ENCODE results near the gene TSPAN2.

Gene TSPAN2

DNA sequence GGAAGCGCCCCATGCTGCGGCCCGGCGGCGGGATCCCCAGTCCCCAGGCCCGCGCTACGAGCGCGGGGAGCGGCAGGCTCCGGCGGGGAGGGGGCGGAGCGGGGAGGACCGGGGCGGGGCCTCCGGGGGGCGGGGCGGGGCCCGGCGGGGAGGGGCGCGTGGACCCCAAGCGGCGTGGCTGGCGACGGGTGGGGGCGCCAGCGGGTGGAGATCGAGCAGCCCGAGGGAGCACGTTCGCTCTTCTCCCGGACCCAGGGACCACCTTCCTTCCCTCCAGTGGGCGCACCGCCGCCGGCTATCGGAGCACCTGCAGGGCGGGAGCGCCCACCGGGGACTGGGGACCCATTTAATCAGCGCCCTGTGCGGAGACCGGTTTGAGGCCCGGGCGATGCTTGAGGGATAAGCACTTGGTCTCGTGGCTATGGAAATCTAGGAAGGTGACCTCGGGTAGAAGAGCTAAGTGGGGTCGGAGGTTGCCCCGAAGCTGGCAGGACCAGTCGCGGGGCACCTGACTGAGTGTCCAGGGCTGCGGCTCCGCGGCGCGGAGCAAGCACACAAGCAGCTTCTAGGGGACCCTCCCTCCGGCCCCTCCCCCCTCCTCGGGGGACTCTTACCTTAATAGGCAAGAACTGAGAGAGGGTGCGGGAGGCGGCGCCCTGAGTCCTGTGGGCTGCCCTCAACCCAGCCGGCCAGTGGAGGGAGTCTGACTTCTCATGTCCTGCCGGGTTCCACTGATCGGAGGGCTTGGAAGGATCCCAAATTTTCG is at the start of gene TSPAN2:
TSPAN2 (minus strand) TSS at position 84 of the 766 bp plus-strand sequence; CDS start at position 13, 71 bp downstream.
- in situ Hi-C loops (cut with HindIII; ENCODE audit: low sequenced_read_pairs): no loop called here

DNA sequence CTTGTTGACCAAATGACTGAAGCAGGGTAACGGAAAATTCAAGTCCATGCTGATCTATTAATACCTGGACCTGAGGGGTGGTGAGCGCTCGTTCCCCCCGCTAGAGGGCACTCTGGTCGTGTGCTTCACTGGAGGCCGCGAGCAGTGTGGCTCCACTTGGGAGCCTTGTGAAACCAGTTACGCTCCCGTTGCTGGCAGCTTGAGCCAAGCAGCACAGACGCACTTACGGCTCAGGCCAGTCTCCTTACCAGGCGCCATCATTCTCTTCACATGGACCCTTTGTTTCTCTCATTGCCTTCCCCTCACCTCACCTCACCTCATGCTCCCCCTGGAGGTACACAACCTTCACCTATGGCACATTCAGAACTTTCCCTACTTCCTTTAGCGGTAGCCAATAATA is 49.7 kb upstream of the TSPAN2 start:
- in situ Hi-C loops (cut with HindIII; ENCODE audit: low sequenced_read_pairs): loop anchor here (5.0 to 25.0 kb wide), 3 partner anchors 48 to 328 kb away; no protein-coding TSS in a partner anchor

DNA sequence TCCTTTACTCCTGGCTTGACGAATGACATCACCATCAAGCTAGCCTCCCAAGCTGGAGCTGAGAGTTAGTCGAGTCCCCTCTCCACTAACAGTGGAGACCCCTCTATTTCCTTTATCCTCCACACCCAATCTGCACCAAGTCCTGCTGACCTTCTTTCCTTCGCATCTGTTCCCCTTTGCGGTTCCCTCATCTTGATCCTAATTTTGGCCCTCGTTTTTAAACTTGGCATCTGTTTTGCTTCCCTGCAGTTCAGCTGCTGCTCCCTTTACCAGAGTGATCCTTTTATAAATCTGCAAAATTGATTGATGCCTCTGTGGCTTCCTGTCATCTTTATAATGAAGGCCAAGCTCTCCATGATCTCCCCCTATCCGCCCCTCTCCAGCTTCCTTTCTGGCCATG is 49.0 kb upstream of the TSPAN2 start:
- in situ Hi-C loops (cut with HindIII; ENCODE audit: low sequenced_read_pairs): loop anchor here (5.0 to 25.0 kb wide), 3 partner anchors 49 to 329 kb away; no protein-coding TSS in a partner anchor

DNA sequence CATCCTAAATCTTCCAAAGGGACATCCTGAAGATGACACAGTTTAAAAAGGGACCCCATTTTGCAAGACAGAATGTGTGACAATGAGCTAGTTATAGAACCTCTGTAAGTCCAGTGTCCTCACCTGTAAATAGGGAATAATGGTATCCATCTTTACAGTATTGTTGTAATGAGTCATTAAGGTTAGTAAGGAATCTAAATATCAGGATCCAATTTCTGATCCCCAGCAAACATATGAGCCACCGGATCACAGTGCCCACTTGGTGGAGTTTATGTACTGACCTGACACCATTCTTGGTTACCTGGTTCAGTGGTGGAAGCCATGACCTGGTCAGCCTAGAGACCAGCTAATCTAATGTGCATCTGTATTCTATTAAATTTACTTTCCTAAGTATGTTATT is 47.9 kb upstream of the TSPAN2 start:
- in situ Hi-C loops (cut with HindIII; ENCODE audit: low sequenced_read_pairs): loop anchor here (5.0 to 25.0 kb wide), 3 partner anchors 50 to 330 kb away; no protein-coding TSS in a partner anchor

DNA sequence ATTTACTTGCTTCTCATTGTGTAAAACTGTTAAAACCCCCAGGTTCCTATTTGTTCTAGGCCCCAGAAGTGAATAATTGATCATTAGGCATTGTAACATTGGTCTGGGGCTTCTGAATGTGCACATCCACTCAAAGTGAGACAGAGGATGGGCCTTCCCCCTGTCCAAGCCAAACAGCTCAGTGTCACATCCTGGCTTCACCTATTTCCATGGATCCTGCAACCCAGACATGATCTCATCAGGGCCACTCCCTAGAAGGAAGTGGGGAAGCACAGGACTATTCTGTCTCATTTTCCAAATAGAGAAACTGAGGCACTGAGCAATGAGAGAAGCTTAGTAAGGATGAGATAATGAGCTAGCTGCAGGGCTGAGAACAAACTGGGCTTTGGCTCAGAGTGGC is 47.4 kb upstream of the TSPAN2 start:
- in situ Hi-C loops (cut with HindIII; ENCODE audit: low sequenced_read_pairs): loop anchor here (5.0 to 25.0 kb wide), 3 partner anchors 51 to 331 kb away; no protein-coding TSS in a partner anchor

DNA sequence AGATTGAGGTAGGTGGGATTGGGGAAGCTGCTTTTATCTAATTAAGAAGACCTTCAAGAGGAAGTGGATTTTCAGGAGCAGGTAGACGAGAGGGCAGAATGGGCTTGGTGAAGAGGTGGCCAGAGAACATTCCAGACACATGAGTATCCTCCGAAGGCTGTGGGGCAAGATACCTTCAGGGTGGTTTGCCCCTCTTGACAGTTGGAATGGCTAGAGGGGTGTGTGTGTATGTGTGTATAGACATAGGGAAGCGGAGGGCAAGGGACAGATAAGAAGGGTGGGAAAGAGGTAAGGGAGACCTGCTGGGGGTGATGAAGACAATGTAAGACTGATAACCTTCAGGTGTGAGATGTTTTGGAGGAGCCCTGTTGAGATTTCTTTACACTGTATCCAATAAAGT is 46.8 kb upstream of the TSPAN2 start:
- in situ Hi-C loops (cut with HindIII; ENCODE audit: low sequenced_read_pairs): loop anchor here (5.0 to 25.0 kb wide), 3 partner anchors 51 to 331 kb away; no protein-coding TSS in a partner anchor

DNA sequence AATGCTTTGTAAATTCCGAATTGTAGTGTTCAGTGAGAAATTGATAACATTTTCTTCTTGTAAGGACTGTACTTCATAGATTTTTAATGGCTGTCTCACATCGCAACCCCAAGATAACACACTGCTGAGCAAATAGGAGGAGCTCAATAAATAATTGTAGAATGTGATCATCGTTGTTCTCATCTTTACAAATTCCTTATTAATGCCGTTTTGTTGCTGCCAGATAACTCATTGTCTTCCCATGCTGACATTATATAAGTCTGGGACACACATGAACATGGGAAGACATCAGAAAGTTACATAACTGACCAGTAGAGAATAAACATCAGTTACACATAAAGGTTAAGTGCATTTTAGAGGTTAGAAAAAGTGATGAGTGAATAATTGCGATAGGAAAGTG is 46.4 kb upstream of the TSPAN2 start:
- in situ Hi-C loops (cut with HindIII; ENCODE audit: low sequenced_read_pairs): loop anchor here (5.0 to 25.0 kb wide), 3 partner anchors 52 to 332 kb away; no protein-coding TSS in a partner anchor

DNA sequence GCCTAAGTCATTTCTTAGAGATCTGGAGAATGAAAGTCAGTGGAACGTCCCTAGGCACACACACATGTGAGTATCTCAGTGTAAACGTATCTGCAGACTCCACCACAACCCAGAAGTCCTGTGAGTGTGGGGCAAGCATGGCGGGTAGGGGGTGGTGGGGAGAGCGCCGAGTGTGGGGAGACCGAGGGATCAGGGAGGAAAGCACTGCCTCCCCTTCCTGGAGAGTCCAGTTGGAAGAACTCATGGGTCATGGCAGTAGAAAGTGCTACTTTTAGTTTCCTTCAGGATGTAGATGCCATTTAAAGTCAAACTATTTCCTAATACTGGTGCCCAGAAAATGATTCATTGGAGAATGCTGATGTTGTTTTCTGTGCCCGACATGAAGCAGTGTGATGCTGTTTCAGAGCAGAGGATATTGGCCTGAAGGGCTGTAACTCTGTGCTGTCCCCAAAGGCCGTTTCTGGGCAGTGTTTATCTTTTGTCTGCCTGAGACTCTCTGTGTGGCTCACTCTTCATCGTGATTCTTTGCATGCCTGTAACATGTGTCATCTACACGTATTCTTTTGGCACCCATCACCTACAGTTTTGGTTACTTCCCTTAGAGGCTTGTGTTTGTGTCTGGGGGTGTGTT is 45.7 kb upstream of the TSPAN2 start:
- in situ Hi-C loops (cut with HindIII; ENCODE audit: low sequenced_read_pairs): loop anchor here (5.0 to 25.0 kb wide), 3 partner anchors 52 to 332 kb away; no protein-coding TSS in a partner anchor

DNA sequence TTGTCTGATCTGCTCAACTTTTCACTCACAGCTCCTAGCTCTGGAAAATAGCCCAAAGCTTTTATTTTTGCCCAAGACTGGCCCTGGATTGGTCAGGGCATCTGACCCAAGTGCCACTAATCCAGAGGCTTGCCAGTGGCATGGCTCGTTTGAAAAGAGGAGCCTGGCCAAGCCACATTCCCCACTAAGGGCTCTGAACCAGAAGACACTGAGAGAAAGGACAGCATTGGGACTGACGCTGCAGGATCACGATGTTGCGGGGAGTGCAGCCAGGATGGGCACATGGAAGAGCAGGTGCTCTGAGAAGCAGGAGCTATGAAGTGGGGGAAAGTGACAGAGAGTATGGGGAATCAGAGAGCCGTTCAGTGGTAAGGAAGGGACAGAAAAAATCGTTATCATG is 44.9 kb upstream of the TSPAN2 start:
- in situ Hi-C loops (cut with HindIII; ENCODE audit: low sequenced_read_pairs): loop anchor here (25.0 kb wide), 1 partner anchor 228 kb away; no protein-coding TSS in a partner anchor

DNA sequence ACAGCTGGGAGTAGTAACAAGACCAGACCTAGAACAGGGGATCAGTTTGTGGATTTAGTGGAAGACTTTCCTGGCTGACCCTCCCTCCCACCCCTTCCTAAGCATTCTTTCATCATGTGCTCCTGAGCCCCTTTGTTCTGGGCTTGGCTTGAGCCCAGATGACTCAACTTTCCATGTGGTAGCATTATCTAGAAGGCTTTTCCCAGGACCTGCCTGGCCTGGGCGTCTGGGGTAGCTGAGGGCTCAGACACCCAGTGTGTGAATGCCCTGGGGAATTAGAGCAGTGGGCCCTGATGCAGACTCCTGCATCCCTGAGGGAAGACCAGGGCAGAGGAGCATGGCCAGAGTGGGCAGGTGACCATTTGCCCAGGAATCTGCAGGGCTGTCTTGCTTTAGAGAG is 44.1 kb upstream of the TSPAN2 start:
- in situ Hi-C loops (cut with HindIII; ENCODE audit: low sequenced_read_pairs): loop anchor here (25.0 kb wide), 1 partner anchor 229 kb away; no protein-coding TSS in a partner anchor

DNA sequence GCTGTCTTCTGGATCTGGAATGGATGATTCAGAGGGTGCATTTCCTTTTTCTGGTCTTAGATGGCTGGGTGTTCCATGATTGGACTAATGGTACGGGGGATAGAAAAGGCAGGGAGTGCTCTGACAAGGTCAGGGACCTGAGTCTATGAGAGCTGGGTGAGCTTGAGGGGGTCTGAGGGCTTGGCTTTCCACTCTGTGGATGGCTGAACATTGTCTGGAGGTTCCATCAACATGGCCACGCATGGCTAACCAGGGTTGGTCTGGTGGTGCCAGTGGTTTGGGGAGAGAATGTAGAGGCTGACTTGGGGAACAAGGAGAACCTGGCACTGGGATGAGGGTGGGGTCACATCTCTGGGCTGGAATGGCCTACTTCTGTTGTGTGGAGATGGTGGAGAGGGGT is 41.5 kb upstream of the TSPAN2 start:
- in situ Hi-C loops (cut with HindIII; ENCODE audit: low sequenced_read_pairs): loop anchor here (25.0 kb wide), 1 partner anchor 232 kb away; no protein-coding TSS in a partner anchor

DNA sequence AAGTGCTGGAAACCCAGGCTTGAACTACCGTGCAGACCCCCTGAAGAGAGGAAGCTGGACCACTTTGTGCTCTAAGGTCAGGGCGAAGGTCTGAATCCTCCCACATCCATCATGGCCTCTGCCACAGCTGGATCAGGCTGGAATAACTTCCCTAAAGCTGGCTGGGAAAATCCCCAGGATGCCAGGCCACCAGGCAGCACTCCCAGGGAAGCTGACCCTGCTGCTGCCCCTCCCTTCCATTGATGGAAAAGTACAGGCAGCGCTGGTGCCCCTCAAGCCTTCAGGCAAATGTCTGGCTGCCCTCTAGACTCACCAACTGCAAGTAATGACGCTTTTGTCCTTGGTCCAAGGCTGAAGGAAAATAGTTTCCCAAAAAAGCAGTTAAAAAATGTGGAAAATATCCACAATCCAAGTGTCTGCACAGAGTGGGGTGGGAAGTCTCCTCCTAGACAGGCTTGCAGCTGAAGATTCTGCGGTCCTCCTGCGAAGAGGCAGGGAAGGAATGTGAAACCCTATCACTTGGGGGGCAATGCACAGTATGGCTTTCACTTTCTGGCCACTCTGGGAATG is 39.9 kb upstream of the TSPAN2 start:
- in situ Hi-C loops (cut with HindIII; ENCODE audit: low sequenced_read_pairs): loop anchor here (25.0 kb wide), 1 partner anchor 233 kb away; no protein-coding TSS in a partner anchor

DNA sequence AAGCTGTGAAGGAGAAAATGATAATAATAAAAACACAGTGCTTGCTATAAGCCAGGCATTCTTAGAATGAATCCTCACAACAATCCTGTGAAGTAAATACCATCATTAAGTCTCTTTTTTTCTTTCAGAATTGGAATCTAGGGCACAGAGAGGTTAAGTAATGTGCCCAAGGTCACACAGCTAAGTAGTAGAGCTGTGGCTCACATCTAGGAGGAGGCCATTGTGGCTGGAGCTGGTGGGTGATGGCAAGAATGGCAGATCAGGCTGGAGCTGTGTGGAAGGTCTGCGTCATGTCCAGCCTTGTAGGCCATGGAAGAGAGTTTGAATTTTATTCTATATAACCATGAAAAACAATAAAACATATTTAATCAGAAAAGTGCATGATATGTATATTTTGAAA is 38.2 kb upstream of the TSPAN2 start:
- in situ Hi-C loops (cut with HindIII; ENCODE audit: low sequenced_read_pairs): loop anchor here (25.0 kb wide), 1 partner anchor 235 kb away; no protein-coding TSS in a partner anchor

DNA sequence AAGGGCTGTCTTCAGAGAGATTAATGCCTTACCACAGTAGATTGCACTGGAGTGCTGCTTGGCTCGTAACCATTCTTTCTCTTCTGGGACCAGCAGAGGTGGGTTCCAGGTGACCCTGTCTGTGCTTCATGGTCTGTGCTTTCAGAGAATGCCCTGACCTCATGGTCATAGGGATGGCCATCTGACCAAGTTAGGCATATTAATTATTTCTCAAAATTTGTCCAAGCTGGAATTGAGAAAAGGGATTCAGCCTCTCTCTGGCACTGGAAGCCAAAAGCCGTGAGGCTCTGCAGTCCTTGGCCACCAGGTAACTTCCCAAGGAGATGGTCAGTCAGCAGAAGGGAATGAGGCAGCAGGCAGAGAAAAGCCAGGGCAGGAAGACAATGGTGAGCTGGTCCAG is 37.2 kb upstream of the TSPAN2 start:
- in situ Hi-C loops (cut with HindIII; ENCODE audit: low sequenced_read_pairs): loop anchor here (25.0 kb wide), 1 partner anchor 236 kb away; no protein-coding TSS in a partner anchor

DNA sequence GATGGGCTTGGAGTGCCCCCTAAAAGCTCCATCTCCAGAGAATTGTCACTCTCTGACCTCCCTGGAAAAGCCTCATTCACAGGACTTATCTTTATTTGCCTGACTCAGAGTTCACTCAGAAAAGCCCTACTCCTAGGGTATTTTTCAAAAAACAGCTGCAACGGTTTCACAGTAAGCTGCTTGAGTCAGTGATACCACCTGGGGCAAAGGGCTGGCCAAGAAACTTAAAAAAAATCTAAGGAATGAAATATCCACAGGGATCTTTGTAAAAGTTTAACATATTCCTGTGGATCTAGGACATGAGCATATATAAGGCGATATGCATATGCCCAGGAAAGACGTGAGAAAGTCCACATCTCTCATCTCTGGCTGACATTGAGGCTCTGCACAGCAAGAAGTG is 33.8 kb upstream of the TSPAN2 start:
- in situ Hi-C loops (cut with HindIII; ENCODE audit: low sequenced_read_pairs): no loop called here

DNA sequence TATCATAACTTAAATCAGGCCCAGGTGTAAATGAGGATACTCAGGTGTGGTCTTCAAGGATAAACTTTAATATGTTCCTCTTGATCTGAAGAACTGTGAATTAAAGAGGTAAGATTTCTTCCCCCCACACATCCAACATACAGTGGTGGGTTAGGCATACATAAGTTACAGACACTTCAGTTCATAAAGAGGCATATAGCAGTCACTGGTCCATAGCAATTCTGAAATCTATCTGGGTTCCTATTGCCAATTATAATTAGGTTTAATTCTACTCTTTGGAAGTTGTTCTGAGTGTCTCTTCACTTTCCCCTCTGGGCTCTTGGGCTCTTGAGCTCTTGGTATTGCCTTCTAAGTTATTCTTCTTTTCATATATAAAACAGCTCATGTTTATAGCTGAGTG is 32.5 kb upstream of the TSPAN2 start:
- in situ Hi-C loops (cut with HindIII; ENCODE audit: low sequenced_read_pairs): no loop called here

DNA sequence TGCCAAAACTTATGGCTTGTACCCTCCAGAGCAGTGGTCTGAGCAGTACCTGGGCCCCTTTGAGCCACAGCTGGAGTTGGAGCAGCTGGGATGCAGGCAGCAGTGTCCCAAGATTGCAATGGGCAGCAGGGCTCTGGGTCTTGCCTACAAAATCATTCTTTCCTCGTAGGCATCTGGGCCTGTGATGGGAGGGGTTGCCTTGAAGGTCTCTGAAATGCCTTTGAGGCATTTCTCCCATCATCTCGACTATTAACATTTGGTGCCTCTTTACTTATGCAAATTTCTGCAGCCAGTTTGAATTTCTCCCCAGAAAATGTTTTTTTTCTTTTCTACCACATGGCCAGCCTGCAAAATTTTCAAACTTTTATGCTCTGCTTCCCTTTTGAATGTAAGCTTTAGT is 31.0 kb upstream of the TSPAN2 start:
- in situ Hi-C loops (cut with HindIII; ENCODE audit: low sequenced_read_pairs): no loop called here

DNA sequence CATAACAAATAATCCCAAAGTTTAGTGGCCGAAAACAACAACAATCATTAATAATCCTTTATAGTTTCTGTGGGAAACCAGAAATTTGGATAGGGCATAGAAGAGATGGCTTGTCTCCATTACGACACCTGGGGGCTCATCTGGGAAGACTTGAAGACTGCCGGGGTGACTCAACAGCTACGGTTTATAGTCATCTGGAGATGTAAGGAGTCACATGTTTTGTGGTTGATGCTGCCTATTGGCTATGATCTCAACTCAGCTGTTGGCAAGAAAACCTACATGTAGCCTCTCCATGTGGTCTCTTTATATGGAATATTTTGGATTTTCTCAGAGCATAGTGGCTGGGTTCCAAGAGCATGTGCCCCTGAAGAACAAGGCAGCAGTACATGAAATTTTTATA is 29.3 kb upstream of the TSPAN2 start:
- in situ Hi-C loops (cut with HindIII; ENCODE audit: low sequenced_read_pairs): no loop called here

DNA sequence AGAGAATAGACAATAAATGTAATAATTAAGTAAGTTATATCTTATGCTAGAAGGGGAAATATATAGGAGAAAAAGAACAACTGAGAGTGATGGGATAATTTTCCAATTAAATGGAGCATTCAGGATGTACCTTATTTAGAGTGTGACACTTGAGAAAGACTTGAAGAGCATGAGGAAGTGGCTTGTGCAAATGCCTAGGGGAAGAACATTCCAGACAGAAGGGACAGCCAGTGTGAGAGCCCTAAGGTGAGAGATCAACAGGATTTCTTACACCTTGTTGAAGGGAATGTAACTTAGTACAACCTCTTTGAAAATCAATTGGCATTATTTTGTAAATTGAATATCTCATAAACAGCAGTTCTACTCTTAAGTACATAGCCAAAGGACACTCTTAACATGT is 28.8 kb upstream of the TSPAN2 start:
- in situ Hi-C loops (cut with HindIII; ENCODE audit: low sequenced_read_pairs): no loop called here

DNA sequence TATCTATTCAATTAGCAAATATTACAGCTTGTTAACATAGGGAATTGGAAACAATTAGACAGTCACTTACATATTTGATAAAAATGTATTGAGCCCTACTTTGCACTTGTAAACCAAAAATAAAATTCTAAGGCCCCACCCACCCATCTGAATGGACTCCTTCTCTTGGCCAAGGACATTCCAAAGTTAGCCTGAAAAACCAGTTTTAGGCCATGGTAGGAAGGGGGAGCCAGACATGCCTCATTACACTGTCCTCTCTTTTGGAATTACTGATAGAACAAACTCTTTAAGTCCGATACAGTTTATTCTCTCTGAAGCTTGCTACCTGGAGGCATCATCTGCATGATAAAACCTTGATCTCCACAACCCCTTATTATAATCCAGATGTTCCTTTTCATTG is 28.0 kb upstream of the TSPAN2 start:
- in situ Hi-C loops (cut with HindIII; ENCODE audit: low sequenced_read_pairs): no loop called here

DNA sequence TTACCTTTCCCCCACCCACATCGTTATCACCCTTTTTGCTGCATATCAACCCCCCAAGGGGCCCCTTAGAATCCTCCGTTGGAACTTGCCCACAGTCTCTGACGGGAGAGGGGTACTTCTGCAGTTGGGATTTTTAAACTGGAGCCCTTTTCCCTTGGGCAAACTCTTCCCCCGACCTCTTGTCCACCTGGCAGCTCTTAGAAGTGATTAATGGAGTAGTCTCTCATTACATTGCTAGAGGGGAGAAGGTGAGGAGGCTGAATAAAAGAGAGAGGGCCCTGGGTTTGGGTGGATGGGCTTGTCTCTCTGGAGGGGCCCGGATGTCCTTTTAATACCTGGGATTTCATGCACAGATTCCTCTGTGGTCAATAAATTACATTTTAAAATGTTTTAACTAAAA is 27.2 kb upstream of the TSPAN2 start:
- in situ Hi-C loops (cut with HindIII; ENCODE audit: low sequenced_read_pairs): no loop called here

Measured in endothelial cell of hepatic sinusoid (primary cell).